SK-N-SH (cell line): ENCODE results near the gene SPACA1. TPM values are rescaled to one million over a fixed set of nuclear protein-coding genes. Genes with fewer than 3 reads are reported as not detected.

Experiments used
- CTCF ChIA-PET: fragments of 300-600, 350-600 bp; formaldehyde crosslinking; extraction: SDS; loops from one replicate; lab custom pipeline; 2021; lab: Yijun Ruan, JAX
- POLR2A ChIA-PET: fragments of 350-600 bp; sonication (Branson Sonifier 250); formaldehyde crosslinking; extraction: SDS; loops from one replicate; lab custom pipeline; 2020; ENCODE audit warnings: antibody characterized with exemption, inconsistent platforms; lab: Yijun Ruan, JAX
- DNase-seq: peaks from one replicate; pipeline ENCODE4 v3.0.0; 2012
- H2AFZ ChIP-seq: fragments of 200-600 bp; sonication (generic); 2 replicates; pipeline ENCODE4 v1.8.1; 2016; ENCODE audit warnings: antibody characterized with exemption, mild to moderate bottlenecking, low read depth
- H3F3A ChIP-seq: fragments of 200-600 bp; sonication (generic); replicated peaks from 2 replicates; pipeline ENCODE3; 2016; ENCODE audit warnings: antibody characterized with exemption, mild to moderate bottlenecking; ENCODE audit not compliant: insufficient read depth
- H3K27ac ChIP-seq, 2 experiments: fragments of 200-500 bp in 1 of 2; fragments of 200-600 bp in 1 of 2; sonication (Bioruptor generic) in 1 of 2; sonication (generic), shearing (Covaris generic) in 1 of 2; 2 replicates each; pipeline versions ENCODE4 v1.5.1 to v1.6.1; 2014 to 2016; ENCODE audit warnings: low read depth in 2 of 2, inconsistent platforms in 1 of 2, low read length in 1 of 2, mild to moderate bottlenecking in 1 of 2, mixed read lengths in 1 of 2
- H3K27me3 ChIP-seq: fragments of 200-600 bp; sonication (generic), shearing (Covaris generic); 2 replicates; pipeline ENCODE4 v1.6.1; 2016; ENCODE audit warnings: mixed run types; ENCODE audit not compliant: insufficient read depth
- H3K36me3 ChIP-seq, 2 experiments: fragments of 200-500 bp in 1 of 2; fragments of 200-600 bp in 1 of 2; sonication (Bioruptor generic) in 1 of 2; sonication (generic) in 1 of 2; replicated peaks in 1 of 2; 2 replicates each; pipeline versions ENCODE3 to v1.5.1; 2014 to 2016; ENCODE audit warnings: low read length in 1 of 2, mild to moderate bottlenecking in 1 of 2; ENCODE audit not compliant: insufficient read depth in 2 of 2, control insufficient read depth in 1 of 2
- H3K4me1 ChIP-seq, 2 experiments: fragments of 200-500 bp in 1 of 2; fragments of 200-600 bp in 1 of 2; sonication (Bioruptor generic) in 1 of 2; sonication (generic), shearing (Covaris generic) in 1 of 2; 2 replicates each; pipeline versions ENCODE4 v1.5.1 to v1.6.1; 2014 to 2016; ENCODE audit warnings: low read depth in 1 of 2, low read length in 1 of 2, mixed run types in 1 of 2; ENCODE audit not compliant: insufficient read depth in 2 of 2, control insufficient read depth in 1 of 2
- H3K4me2 ChIP-seq: fragments of 200-600 bp; sonication (generic), shearing (Covaris generic); 2 replicates; pipeline ENCODE4 v1.6.1; 2017; ENCODE audit warnings: mixed run types
- H3K4me3 ChIP-seq, 2 experiments: fragments of 200-500 bp in 1 of 2; fragments of 200-600 bp in 1 of 2; sonication (Bioruptor generic) in 1 of 2; sonication (generic), shearing (Covaris generic) in 1 of 2; 2 replicates each; pipeline versions ENCODE4 v1.5.1 to v1.8.1; 2014 to 2016; ENCODE audit warnings: low read depth in 2 of 2, inconsistent platforms in 1 of 2, low read length in 1 of 2, mild to moderate bottlenecking in 1 of 2, mixed read lengths in 1 of 2, moderate library complexity in 1 of 2
- H3K79me2 ChIP-seq: fragments of 200-600 bp; sonication (generic); 2 replicates; pipeline ENCODE4 v1.8.1; 2017; ENCODE audit warnings: mild to moderate bottlenecking; ENCODE audit not compliant: insufficient read depth
- H3K9ac ChIP-seq: fragments of 200-600 bp; sonication (generic); 2 replicates; pipeline ENCODE4 v1.6.1; 2017; ENCODE audit warnings: mixed run types
- H3K9me2 ChIP-seq: fragments of 200-600 bp; sonication (generic); 2 replicates; pipeline ENCODE4 v1.6.1; 2017; ENCODE audit warnings: mixed run types
- H3K9me3 ChIP-seq: fragments of 200-600 bp; sonication (generic); 2 replicates; pipeline ENCODE4 v1.6.1; 2017; ENCODE audit warnings: mixed run types, mild to moderate bottlenecking, moderate library complexity
- H4K20me1 ChIP-seq: fragments of 200-600 bp; sonication (generic); 2 replicates; pipeline ENCODE4 v1.6.1; 2017; ENCODE audit warnings: mild to moderate bottlenecking, mixed run types; ENCODE audit not compliant: insufficient read depth
- EZH2phosphoT487 ChIP-seq: fragments of 200-600 bp; sonication (generic); IDR thresholded peaks from 2 replicates; pipeline ENCODE4 v1.6.1; 2017; ENCODE audit warnings: low read depth, mixed run types, mild to moderate bottlenecking, antibody characterized with exemption, moderate library complexity, borderline replicate concordance
- FOSL2 ChIP-seq: IDR thresholded peaks from 2 replicates; pipeline ENCODE4 v1.4.0; 2012; ENCODE audit warnings: low read depth, mild to moderate bottlenecking, moderate library complexity, borderline replicate concordance
- FOXM1 ChIP-seq: IDR thresholded peaks from 2 replicates; pipeline ENCODE4 v1.4.0; 2012; ENCODE audit warnings: low read depth, mild to moderate bottlenecking
- IRF3 ChIP-seq: fragments of 150-350 bp; IDR thresholded peaks from 2 replicates; pipeline ENCODE4 v1.6.1; 2016; ENCODE audit warnings: mild to moderate bottlenecking, low read depth, low read length
- MXI1 ChIP-seq: IDR thresholded peaks from 2 replicates; pipeline ENCODE4 v1.6.1; 2012; ENCODE audit warnings: mild to moderate bottlenecking, low read depth, low read length, improper control_type of control experiment
- NRF1 ChIP-seq: IDR thresholded peaks from 2 replicates; pipeline ENCODE4 v1.6.1; 2012; ENCODE audit warnings: low read depth, mild to moderate bottlenecking, low read length
- PBX3 ChIP-seq: IDR thresholded peaks from 2 replicates; pipeline ENCODE4; 2012
- RAD21 ChIP-seq: IDR thresholded peaks from 2 replicates; pipeline ENCODE4 v1.6.1; 2012; ENCODE audit warnings: mild to moderate bottlenecking, low read length
- RFX5 ChIP-seq: IDR thresholded peaks from 2 replicates; pipeline ENCODE4 v1.6.1; 2012; ENCODE audit warnings: mild to moderate bottlenecking, improper control_type of control experiment, low read length
- RXRA ChIP-seq: IDR thresholded peaks from 2 replicates; pipeline ENCODE4 v1.4.0; 2012; ENCODE audit warnings: low read depth, mild to moderate bottlenecking, borderline replicate concordance
- SIN3A ChIP-seq: IDR thresholded peaks from 2 replicates; pipeline ENCODE4 v1.6.1; 2012; ENCODE audit warnings: low read depth, mild to moderate bottlenecking, low read length, moderate library complexity, borderline replicate concordance
- SMC3 ChIP-seq: IDR thresholded peaks from 2 replicates; pipeline ENCODE4 v1.6.1; 2012; ENCODE audit warnings: low read depth, low read length, improper control_type of control experiment
- TAF1 ChIP-seq: IDR thresholded peaks from 2 replicates; pipeline ENCODE4 v1.6.1; 2012; ENCODE audit warnings: low read depth, mild to moderate bottlenecking, low read length, moderate library complexity, borderline replicate concordance
- TCF12 ChIP-seq: IDR thresholded peaks from 2 replicates; pipeline ENCODE4 v1.4.0; 2012
- USF2 ChIP-seq: fragments of 150-350 bp; IDR thresholded peaks from 2 replicates; pipeline ENCODE4 v1.6.1; 2017; ENCODE audit warnings: antibody characterized with exemption, low read length, low read depth, borderline replicate concordance
- YY1 ChIP-seq: IDR thresholded peaks from 2 replicates; pipeline ENCODE4 v1.4.0; 2012; ENCODE audit warnings: low read depth, mild to moderate bottlenecking
- WGBS: methylation state at CpG from one replicate; pipeline ENCODE4 v1.1.6; 2017; ENCODE audit warnings: low lambda C conversion rate; 5-methylcytosine and 5-hydroxymethylcytosine counted together
- polyA plus RNA-seq, 3 experiments: library from polyadenylated mRNA; depleted of rRNA; stranded (reverse); fragments of >200 nt; gene quantifications; 2 replicates each; pipeline ENCODE4 v1.2.3, GENCODE V29; 2012

SPACA1 gene
- polyA plus RNA-seq, 1 of the 3 experiments (the other 2 are of a cell fraction) = not detected

- Histone ChIP-seq H3K4me1 (no peaks in the 10 kb centered on the region), H3K4me2 (no peak overlapping the region), H4K20me1 (no peaks in the 10 kb centered on the region), H3K9me3 (no peaks in the 10 kb centered on the region), H3K27me3 (no peaks in the 10 kb centered on the region), H3K79me2 (no peaks in the 10 kb centered on the region), H3K9ac (no peak overlapping the region), H3K27ac (no peak overlapping the region), H3K4me3 (no peak overlapping the region), H2AFZ (no peak overlapping the region), H3K36me3 (no peaks in the 10 kb centered on the region), H3F3A (no peaks in the 10 kb centered on the region), H3K9me2 (no peaks in the 10 kb centered on the region)
- CTCF ChIA-PET = no interaction called here
- no peak for DNase-seq
- no peak for TF ChIP-seq USF2
- TF ChIP-seq NRF1 = no peak
- no peak for TF ChIP-seq EZH2phosphoT487
- no peak for TF ChIP-seq RFX5
- TF ChIP-seq SIN3A = no peak
- TF ChIP-seq SMC3 = no peak
- no peak for TF ChIP-seq YY1
- no peak for TF ChIP-seq RAD21
- TF ChIP-seq TCF12 = no peak
- TF ChIP-seq MXI1 = no peak
- no peak for TF ChIP-seq TAF1
- TF ChIP-seq PBX3 = no peak
- TF ChIP-seq FOSL2 = no peak
- TF ChIP-seq IRF3 = no peak
- POLR2A ChIA-PET = no interaction called here
- WGBS = 27% methylated on average over 1 of the region's 2 CpGs
Measured at GRCh38 chr6:88115307-88115706, 67.7 kb downstream of the SPACA1 start.

- ChIA-PET CTCF (no interaction called here), POLR2A (no interaction called here)
- H3K4me3 ChIP-seq = no peak overlapping the region
- no peak overlapping the region for H3K4me2 ChIP-seq
- no peaks in the 10 kb centered on the region for H3K36me3 ChIP-seq
- WGBS = 11% methylated on average over 3 of the region's 3 CpGs
- TF ChIP-seq RXRA (no peak), FOXM1 (no peak)
- no peak overlapping the region for H3K9ac ChIP-seq
- no peaks in the 10 kb centered on the region for H4K20me1 ChIP-seq
- H3K79me2 ChIP-seq = no peaks in the 10 kb centered on the region
- no peaks in the 10 kb centered on the region for H3K9me2 ChIP-seq
- H3K9me3 ChIP-seq = no peaks in the 10 kb centered on the region
- no peaks in the 10 kb centered on the region for H3F3A ChIP-seq
- no peak overlapping the region for H2AFZ ChIP-seq
- no peak overlapping the region for H3K27ac ChIP-seq
- H3K27me3 ChIP-seq = no peaks in the 10 kb centered on the region
- no peak for DNase-seq
- H3K4me1 ChIP-seq = no peaks in the 10 kb centered on the region
Measured at GRCh38 chr6:88116276-88116675, 68.6 kb downstream of the SPACA1 start.

Other genes with a start within 250 kb of the SPACA1 start
- gene CNR1, start 118.5 kb downstream of the SPACA1 start, polyA plus RNA-seq (2012; rRNA removed) = not detected in 2 replicates